Lower leg skin (tissue), 3 donors: Measurements from ENCODE around the gene SYN1.

Experiments used
- POLR2A ChIP-seq, 2 donors: fragments of 450-650 bp; IDR thresholded peaks; one replicate each; pipeline ENCODE4 v1.6.1; 2016 to 2017; ENCODE audit warnings: antibody characterized with exemption in 2 of 2, mild to moderate bottlenecking in 1 of 2, moderate library complexity in 1 of 2
- TF ChIP-seq, protein P1 (sequence below), 3 donors: fragments of 450-650 bp; IDR thresholded peaks; one replicate each; pipeline ENCODE4 v1.5.1; 2016; ENCODE audit warnings: antibody characterized with exemption in 3 of 3, mild to moderate bottlenecking in 3 of 3, moderate library complexity in 2 of 3

DNA sequence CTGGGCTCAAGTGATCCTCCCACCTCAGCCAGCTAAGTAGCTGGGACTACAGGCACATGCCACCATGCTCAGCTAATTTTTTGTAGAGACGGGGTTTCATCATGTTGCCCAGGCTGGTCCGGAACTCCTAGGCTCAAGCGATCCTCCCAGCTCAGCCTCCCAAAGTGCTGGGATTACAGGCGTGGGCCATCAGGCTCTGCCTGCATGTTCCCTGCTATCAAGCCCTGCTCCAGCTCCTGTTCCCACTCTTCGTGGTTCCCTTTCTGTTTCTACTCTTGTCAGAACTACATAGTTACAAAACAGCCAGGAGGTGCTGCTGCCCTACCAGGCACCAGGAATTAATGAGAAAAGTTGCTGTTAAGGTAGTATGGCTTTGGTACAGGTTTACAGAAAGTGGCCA, 28.7 kb downstream of the SYN1 start:
- TF ChIP-seq, protein P1, sequence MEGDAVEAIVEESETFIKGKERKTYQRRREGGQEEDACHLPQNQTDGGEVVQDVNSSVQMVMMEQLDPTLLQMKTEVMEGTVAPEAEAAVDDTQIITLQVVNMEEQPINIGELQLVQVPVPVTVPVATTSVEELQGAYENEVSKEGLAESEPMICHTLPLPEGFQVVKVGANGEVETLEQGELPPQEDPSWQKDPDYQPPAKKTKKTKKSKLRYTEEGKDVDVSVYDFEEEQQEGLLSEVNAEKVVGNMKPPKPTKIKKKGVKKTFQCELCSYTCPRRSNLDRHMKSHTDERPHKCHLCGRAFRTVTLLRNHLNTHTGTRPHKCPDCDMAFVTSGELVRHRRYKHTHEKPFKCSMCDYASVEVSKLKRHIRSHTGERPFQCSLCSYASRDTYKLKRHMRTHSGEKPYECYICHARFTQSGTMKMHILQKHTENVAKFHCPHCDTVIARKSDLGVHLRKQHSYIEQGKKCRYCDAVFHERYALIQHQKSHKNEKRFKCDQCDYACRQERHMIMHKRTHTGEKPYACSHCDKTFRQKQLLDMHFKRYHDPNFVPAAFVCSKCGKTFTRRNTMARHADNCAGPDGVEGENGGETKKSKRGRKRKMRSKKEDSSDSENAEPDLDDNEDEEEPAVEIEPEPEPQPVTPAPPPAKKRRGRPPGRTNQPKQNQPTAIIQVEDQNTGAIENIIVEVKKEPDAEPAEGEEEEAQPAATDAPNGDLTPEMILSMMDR (IDR thresholded peaks at IDR 0.05) = no peak
- TF ChIP-seq POLR2A (IDR thresholded peaks at IDR 0.05) = no peak
